H9 (cell line): Measurements from ENCODE around the gene CRACDL. TPM values are rescaled to one million over a fixed set of nuclear protein-coding genes. Genes with fewer than 3 reads are reported as not detected.

Experiments
- DNase-seq: peaks from one replicate; pipeline ENCODE4 v3.0.0-alpha.2; 2017
- H2AFZ ChIP-seq: one replicate; pipeline ENCODE4 v1.6.1; 2013; ENCODE audit warnings: mild to moderate bottlenecking, low read length, control low read depth, moderate library complexity
- H2AK5ac ChIP-seq: 2 replicates; pipeline ENCODE4 v1.6.1; 2013; ENCODE audit warnings: low read length, control low read depth, mixed read lengths; ENCODE audit not compliant: insufficient read length
- H2BK120ac ChIP-seq: one replicate; pipeline ENCODE4 v1.6.1; 2013; ENCODE audit warnings: low read depth, mild to moderate bottlenecking, low read length, control low read depth, inconsistent platforms; ENCODE audit not compliant: poor library complexity, severe bottlenecking
- H2BK12ac ChIP-seq: 2 replicates; pipeline ENCODE4 v1.6.1; 2013; ENCODE audit warnings: low read length, control low read depth, mixed read lengths, low read depth; ENCODE audit not compliant: insufficient read length
- H2BK15ac ChIP-seq: 2 replicates; pipeline ENCODE4 v1.6.1; 2013; ENCODE audit warnings: low read depth, low read length, control low read depth
- H2BK20ac ChIP-seq: one replicate; pipeline ENCODE4 v1.6.1; 2013; ENCODE audit warnings: low read depth, mild to moderate bottlenecking, low read length, control low read depth, inconsistent platforms; ENCODE audit not compliant: poor library complexity, severe bottlenecking
- H2BK5ac ChIP-seq: 2 replicates; pipeline ENCODE4 v1.6.1; 2013; ENCODE audit warnings: low read length, control low read depth, mixed read lengths; ENCODE audit not compliant: insufficient read length
- H3K14ac ChIP-seq: 2 replicates; pipeline ENCODE4 v1.6.1; 2013; ENCODE audit warnings: low read length, control low read depth; ENCODE audit not compliant: insufficient read depth
- H3K18ac ChIP-seq: 2 replicates; pipeline ENCODE4 v1.6.1; 2013; ENCODE audit warnings: low read depth, mild to moderate bottlenecking, mixed read lengths, low read length, control low read depth; ENCODE audit not compliant: insufficient read length
- H3K23ac ChIP-seq: 2 replicates; pipeline ENCODE4 v1.6.1; 2013; ENCODE audit warnings: low read length, control low read depth, mixed read lengths, low read depth; ENCODE audit not compliant: insufficient read length
- H3K23me2 ChIP-seq: 2 replicates; pipeline ENCODE4 v1.6.1; 2013; ENCODE audit warnings: low read depth, mild to moderate bottlenecking, mixed read lengths, low read length, control low read depth; ENCODE audit not compliant: insufficient read length, poor library complexity, severe bottlenecking
- H3K27ac ChIP-seq: 2 replicates; pipeline ENCODE4 v1.5.1; 2013; ENCODE audit warnings: low read length, control low read depth, mixed read lengths, low read depth; ENCODE audit not compliant: insufficient read length
- H3K27me3 ChIP-seq: 2 replicates; pipeline ENCODE4 v1.6.1; 2013; ENCODE audit warnings: low read length, control low read depth, inconsistent platforms; ENCODE audit not compliant: insufficient read depth
- H3K4ac ChIP-seq: 2 replicates; pipeline ENCODE4 v1.6.1; 2013; ENCODE audit warnings: low read depth, mild to moderate bottlenecking, control low read depth, inconsistent platforms, low read length, moderate library complexity
- H3K4me1 ChIP-seq: 2 replicates; pipeline ENCODE4 v1.6.1; 2013; ENCODE audit warnings: low read length, control low read depth, inconsistent platforms; ENCODE audit not compliant: insufficient read depth
- H3K4me2 ChIP-seq: 2 replicates; pipeline ENCODE4 v1.6.1; 2013; ENCODE audit warnings: low read length, control low read depth, mixed read lengths; ENCODE audit not compliant: insufficient read length, insufficient read depth
- H3K56ac ChIP-seq: 2 replicates; pipeline ENCODE4 v1.6.1; 2013; ENCODE audit warnings: low read depth, mild to moderate bottlenecking, mixed read lengths, low read length, control low read depth; ENCODE audit not compliant: insufficient read length
- H3K79me1 ChIP-seq: 2 replicates; pipeline ENCODE4 v1.6.1; 2013; ENCODE audit warnings: low read depth, mild to moderate bottlenecking, moderate library complexity, low read length, control low read depth, inconsistent platforms; ENCODE audit not compliant: insufficient read depth, poor library complexity, severe bottlenecking
- H3K79me2 ChIP-seq: 2 replicates; pipeline ENCODE4 v1.6.1; 2013; ENCODE audit warnings: low read length, control low read depth, inconsistent platforms; ENCODE audit not compliant: insufficient read depth
- H3K9ac ChIP-seq: 2 replicates; pipeline ENCODE4 v1.6.1; 2013; ENCODE audit warnings: low read length, control low read depth, mixed read lengths; ENCODE audit not compliant: insufficient read length; ENCODE audit errors: extremely low read depth
- H3K9me3 ChIP-seq: one replicate; pipeline ENCODE4 v1.6.1; 2013; ENCODE audit warnings: low read depth, low read length, inconsistent platforms; ENCODE audit not compliant: control insufficient read depth
- H3T11ph ChIP-seq: one replicate; pipeline ENCODE4 v1.6.1; 2013; ENCODE audit warnings: mild to moderate bottlenecking, low read length, control low read depth, inconsistent platforms
- H4K20me1 ChIP-seq: one replicate; pipeline ENCODE4 v1.6.1; 2013; ENCODE audit not compliant: control insufficient read depth, insufficient read length, insufficient read depth
- H4K5ac ChIP-seq: 2 replicates; pipeline ENCODE4 v1.6.1; 2013; ENCODE audit warnings: low read depth, mild to moderate bottlenecking, mixed read lengths, low read length, control low read depth; ENCODE audit not compliant: insufficient read length
- H4K8ac ChIP-seq: replicated peaks from 2 replicates; pipeline ENCODE4 v1.6.1; 2013; ENCODE audit warnings: low read length, control low read depth, mixed read lengths, low read depth; ENCODE audit not compliant: insufficient read length
- H4K91ac ChIP-seq: 2 replicates; pipeline ENCODE4 v1.6.1; 2013; ENCODE audit warnings: low read depth, mild to moderate bottlenecking, moderate library complexity, mixed read lengths, low read length, control low read depth; ENCODE audit not compliant: insufficient read length
- H3K27ac Mint-ChIP-seq, 3 experiments: 2 replicates in 2 of 3; 3 replicates in 1 of 3; pipeline ENCODE4 v1.8.0; 2020 to 2021; ENCODE audit warnings: mixed read lengths in 3 of 3, mild to moderate bottlenecking in 1 of 3, moderate library complexity in 1 of 3
- H3K27me3 Mint-ChIP-seq: 2 replicates; pipeline ENCODE4 v1.8.0; 2021; ENCODE audit warnings: low read depth, mild to moderate bottlenecking, moderate library complexity, mixed read lengths
- H3K36me3 Mint-ChIP-seq, 3 experiments: 2 replicates in 2 of 3; 3 replicates in 1 of 3; pipeline ENCODE4 v1.8.0; 2020 to 2021; ENCODE audit warnings: low read depth in 3 of 3, mixed read lengths in 3 of 3; ENCODE audit not compliant: insufficient read depth in 1 of 3
- H3K4me1 Mint-ChIP-seq, 2 experiments: 2 replicates each; pipeline ENCODE4 v1.8.0; 2020; ENCODE audit warnings: mixed read lengths in 2 of 2
- H3K4me3 Mint-ChIP-seq, 2 experiments: 2 replicates in 1 of 2; 3 replicates in 1 of 2; pipeline ENCODE4 v1.8.0; 2020 to 2021; ENCODE audit warnings: mild to moderate bottlenecking in 2 of 2, mixed read lengths in 2 of 2, moderate library complexity in 1 of 2
- H3K9me3 Mint-ChIP-seq, 2 experiments: 2 replicates in 1 of 2; 3 replicates in 1 of 2; pipeline ENCODE4 v1.8.0; 2020; ENCODE audit warnings: mild to moderate bottlenecking in 2 of 2, mixed read lengths in 2 of 2, moderate library complexity in 1 of 2
- CTCF ChIP-seq: fragments of 200-600 bp; sonication (generic); conservative IDR thresholded peaks from 3 replicates; pipeline ENCODE4 v1.8.0; 2021; ENCODE audit warnings: antibody characterized with exemption, mild to moderate bottlenecking
- WGBS: extraction: QIAGEN DNeasy Blood & Tissue Kit; methylation state at CpG from one replicate; pipeline ENCODE4 v1.1.7; 2013; ENCODE audit warnings: missing lambda C conversion rate, low lambda C conversion rate, mixed read lengths; ENCODE audit not compliant: insufficient read length; ENCODE audit errors: extremely low coverage; 5-methylcytosine and 5-hydroxymethylcytosine counted together
- total RNA-seq: library from RNA; stranded (reverse); gene quantifications from 2 replicates; pipeline ENCODE4 v1.2.1, GENCODE V29; 2021

CRACDL gene
- total RNA-seq, 1 experiment from 2014 or later = 0.48 TPM

GRCh38 chr2:98811766-98812165, 124.3 kb downstream of the CRACDL start:
- Histone ChIP-seq H2BK20ac (no peak overlapping the region), H2BK12ac (no peak overlapping the region), H3K18ac (no peak overlapping the region), H3K14ac (no peak overlapping the region), H3K4me2 (no peak overlapping the region), H2AFZ (no peak overlapping the region), H3K79me2 (no peaks in the 10 kb centered on the region), H2BK120ac (no peak overlapping the region), H3K9ac (no peak overlapping the region), H2BK5ac (no peak overlapping the region), H4K8ac (no peak overlapping the region), H3K79me1 (no peaks in the 10 kb centered on the region), H4K5ac (no peak overlapping the region), H3K23me2 (no peaks in the 10 kb centered on the region), H2BK15ac (no peak overlapping the region), H3K9me3 (no peaks in the 10 kb centered on the region), H3K27me3 (no peaks in the 10 kb centered on the region), H3T11ph (no peak overlapping the region), H3K56ac (no peak overlapping the region), H2AK5ac (no peak overlapping the region), H3K4me1 (no peaks in the 10 kb centered on the region), H3K27ac (no peak overlapping the region), H4K20me1 (no peaks in the 10 kb centered on the region), H4K91ac (no peak overlapping the region), H3K4ac (no peak overlapping the region), H3K23ac (no peak overlapping the region)
- no peak for TF ChIP-seq CTCF
- WGBS = no CpG with 5 or more reads among the region's 2 CpGs
- H3K27me3 Mint-ChIP-seq = peaks cover 11% of the 10 kb centered on the region; the same call in 1 of the 2 replicates
- H3K4me3 Mint-ChIP-seq = no peak overlapping the region; a peak in 1 of 5 replicates
- H3K27ac Mint-ChIP-seq = no peak overlapping the region; a peak in 1 of 7 replicates
- no peaks in the 10 kb centered on the region for H3K36me3 Mint-ChIP-seq
- DNase-seq = no peak
- H3K9me3 Mint-ChIP-seq = peaks cover 0 to 4% of the 10 kb centered on the region in 2 experiments; a peak in 3 of 5 replicates
- peaks cover 5 to 12% of the 10 kb centered on the region in 2 experiments for H3K4me1 Mint-ChIP-seq
